Lung microvascular endothelial cell (primary cell): ENCODE results near the gene EFCAB10. TPM values are rescaled to one million over a fixed set of nuclear protein-coding genes. Genes with fewer than 3 reads are reported as not detected.

ENCODE experiments used
- DNase-seq, 2 donors: peaks; one replicate each; pipeline versions ENCODE4 v3.0.0 to v3.0.0-alpha.2; 2010; ENCODE audit warnings: low read depth in 2 of 2
- total RNA-seq: library from RNA; depleted of rRNA; stranded (reverse); fragments of >200 nt; gene quantifications from 2 replicates; pipeline ENCODE4 v1.2.1, GENCODE V29; 2014

EFCAB10 gene
- not detected in 2 replicates for total RNA-seq

DNA sequence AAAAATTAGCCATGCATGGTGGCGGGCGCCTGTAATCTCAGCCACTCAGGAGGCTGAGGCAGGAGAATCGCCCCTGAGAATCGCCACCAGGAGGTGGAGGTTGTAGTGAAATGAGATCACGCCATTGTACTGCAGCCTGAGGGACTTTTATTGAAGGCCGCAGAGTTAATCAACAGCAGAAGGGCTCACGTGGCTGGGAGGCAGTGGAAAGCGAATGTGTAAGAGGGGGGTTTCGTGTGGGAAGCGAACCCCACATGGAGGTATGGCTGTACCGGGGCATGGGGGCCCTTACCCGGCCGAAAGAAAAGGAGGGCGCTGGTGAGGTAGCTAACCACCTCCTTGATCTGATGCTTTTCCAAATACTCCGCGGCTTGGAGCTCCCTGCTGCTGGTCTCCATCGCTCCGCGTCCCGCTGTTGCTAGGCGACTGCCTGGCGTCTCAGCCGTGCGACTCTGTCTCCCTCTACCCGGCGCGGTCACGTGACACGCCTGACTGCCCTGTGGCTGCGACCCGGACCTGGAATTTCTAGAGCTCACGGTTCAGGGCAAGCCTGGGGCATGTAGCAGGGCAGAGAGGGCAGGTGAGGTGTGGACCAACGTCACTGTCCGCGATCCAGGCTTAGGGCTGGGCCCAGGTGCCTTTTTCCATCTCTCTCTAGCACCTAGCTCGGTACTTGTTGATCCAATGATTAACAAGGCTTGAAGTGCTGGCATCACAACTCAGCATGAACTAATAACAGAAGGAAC lies at the start of gene EFCAB10:
Gene EFCAB10, minus strand, starts transcription at position 428 of the 746 bp plus-strand sequence. Its CDS starts 30 bp downstream, at position 398.
- DNase-seq: peak; percentile 55 to 62

DNA sequence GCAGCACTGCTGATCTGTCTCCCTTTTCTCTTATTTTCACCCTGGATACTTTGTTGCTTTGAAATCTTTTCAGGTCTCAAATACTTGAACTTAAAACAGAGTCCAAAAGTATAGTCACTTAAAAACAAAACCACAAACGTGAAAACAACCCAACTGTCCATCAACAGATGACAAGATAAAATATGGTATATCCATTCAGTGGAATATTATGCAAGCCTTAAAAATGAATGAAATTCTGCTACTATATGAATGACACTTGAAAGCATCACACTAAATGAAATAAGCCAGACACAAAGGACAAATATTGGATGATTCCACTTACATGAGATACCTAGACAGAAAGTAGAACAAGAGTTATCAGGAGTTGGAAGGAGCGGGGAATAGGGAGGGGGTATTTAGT lies 44.7 kb upstream of the EFCAB10 start:
- no peak for DNase-seq

- DNase-seq: no peak
Measured at GRCh38 chr7:105623906-105624305, 42.6 kb upstream of the EFCAB10 start.

DNA sequence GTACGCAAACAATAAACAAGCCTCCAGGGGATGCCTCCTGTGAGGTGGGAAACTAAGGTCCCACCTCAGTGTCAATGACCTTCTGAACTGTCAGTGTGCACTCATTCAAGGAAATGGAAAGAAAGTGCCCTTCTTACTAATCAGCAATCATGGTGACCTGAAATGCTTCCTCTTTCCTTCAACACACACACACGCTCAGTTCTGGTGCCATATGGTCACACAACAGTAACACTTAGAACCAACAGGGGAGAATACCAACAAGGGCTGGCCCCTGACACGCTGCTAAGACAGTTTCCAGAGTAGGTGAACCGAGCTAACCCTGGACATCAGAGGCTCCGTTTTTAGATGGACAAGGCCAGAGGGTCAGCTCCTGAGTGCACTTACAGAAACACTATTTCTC lies 42.1 kb upstream of the EFCAB10 start:
- no peak for DNase-seq

DNA sequence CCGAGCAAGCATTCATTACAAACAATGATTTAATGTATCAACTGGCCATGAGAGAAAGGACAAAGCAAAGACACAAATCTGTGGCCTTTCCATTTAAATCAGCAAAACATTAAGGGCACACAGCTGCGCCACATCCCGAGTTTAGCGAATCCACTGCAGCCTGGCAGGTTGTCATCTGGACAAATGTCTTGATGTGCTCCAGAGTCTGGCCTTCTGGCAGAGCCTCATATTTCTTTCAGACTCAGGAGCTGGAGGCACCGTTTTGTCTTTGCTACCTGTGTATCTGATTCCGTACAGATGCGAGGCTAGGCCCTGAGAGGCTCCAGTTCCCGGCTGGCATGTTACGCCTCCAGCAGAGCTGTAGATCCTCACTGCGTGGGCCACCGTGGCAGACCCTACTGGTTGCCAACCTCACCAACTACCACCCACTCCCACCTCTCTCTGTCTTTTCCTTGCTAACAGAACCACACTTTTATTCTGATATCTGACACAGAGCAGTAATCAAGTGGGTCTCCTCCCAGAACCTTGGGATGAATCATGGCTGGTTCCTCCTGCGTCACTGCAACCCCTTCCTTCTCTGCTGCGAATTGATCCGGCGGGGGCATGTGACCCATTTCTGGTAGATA lies 40.9 kb upstream of the EFCAB10 start:
- no peak for DNase-seq

DNA sequence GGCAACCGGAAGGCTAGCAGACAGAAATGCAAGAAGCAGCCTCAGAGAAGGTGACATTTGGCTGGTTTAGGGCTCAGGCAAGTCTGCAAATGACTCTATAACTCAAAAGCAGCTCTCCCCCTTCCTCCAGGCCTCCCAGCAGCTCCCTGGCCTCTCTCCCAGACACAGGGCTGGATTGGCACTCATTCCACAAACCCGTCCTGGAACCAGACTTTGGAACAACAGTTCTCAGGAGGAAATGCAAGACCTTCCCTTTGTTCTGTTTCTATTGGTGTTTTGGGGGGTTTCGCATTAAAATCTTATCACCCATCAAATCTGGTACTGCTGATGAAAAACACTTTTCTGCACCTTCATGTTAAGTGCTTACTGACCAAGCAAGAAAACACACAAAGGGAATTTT lies 40.3 kb upstream of the EFCAB10 start:
- DNase-seq: no peak

DNA sequence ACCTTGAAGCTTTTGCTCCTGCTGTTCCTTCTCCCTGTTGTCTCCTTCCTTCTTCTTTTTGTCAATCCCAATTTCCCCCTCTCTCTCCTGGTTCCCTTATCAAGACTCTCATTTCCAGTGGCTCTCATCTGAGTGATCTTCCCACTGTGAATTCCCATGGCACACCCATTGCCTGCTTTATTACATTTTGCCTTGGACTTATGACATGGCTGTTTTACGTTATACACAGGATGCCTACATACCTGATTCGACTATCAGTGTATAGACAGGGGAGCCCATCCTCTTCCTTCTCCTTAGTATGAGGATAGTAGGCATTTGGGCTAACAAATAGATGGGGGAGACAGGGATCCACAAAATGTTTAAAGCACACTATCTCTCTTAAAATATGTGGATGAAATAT lies 39.9 kb upstream of the EFCAB10 start:
- no peak for DNase-seq

- no peak for DNase-seq
Measured at GRCh38 chr7:105619590-105619989, 38.3 kb upstream of the EFCAB10 start.

DNA sequence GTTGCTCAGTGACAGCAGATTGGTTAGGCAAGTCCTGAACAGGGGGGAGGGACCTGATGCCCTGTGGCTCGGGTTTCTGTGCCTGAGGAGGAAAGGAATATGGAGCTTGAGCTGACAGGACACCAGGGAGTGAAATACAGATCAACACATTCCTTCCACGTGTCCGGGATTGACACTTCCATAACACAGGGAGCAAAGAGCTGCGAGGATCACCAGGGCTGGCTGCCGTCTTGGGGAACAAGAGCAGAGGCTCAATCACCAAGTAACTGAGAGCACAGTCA lies 36.7 kb upstream of the EFCAB10 start:
- DNase-seq: no peak

GRCh38 chr7:105617280-105618015 lies 36.2 kb upstream of the EFCAB10 start:
- no peak for DNase-seq

DNA sequence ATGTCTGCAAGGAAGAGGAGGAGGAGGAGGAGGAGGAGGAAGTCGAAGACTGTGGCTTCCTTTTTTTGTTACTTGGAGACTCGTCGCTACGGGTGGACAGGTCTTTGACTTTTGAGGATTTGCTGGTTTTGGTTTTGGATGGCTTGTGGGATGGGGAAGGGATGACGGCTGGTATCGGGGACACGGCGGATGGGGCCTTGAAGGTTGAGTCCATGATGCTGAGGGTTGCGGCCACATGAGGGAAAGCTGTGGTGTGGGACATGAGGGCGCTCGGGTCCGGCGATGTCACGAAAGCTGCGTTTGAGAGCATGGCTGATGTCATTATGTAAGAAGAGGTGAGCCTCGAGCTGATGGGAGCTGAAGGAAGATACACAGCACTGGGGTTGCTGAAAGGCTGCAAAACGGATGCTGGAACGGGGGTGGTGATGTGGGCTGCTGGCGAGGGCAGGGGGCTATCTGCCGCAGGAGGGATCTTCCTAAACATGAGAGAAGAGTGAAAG lies 33.1 kb upstream of the EFCAB10 start:
- DNase-seq: no peak

DNA sequence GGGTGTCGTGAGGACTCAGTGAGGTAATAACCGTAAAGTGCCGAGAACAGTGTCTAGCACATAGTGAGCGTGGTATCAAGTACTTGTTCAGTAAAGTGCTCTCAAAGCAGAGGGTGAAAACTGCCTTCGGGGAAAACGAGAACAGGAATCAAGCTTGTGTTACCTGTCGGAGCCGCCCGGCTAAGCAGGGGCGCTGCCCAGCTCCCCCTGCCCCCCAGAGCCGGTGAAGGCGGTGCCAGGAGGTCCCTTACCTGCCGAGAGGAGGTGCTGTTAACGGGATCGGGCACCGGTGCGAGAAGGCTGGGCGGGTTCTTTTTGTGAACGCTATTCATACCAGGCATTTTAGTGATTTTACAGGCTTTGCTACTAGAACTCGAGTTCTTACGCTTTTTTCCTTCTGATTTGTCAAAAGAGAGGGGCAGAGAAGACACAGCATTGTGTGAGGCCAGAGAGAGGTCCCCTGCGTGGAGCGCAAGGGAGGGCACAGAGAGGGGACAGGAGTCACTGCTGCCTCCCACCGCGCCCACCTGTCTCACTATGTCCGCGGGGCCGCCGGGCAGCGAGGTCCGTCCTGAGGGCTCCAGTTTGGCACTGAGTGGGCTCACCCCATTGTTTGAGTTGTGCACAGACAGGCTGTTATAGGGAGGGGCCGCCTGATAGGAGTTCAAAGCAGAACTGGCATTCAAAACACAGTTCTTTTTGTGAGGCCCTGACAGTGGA lies 32.5 kb upstream of the EFCAB10 start:
- no peak for DNase-seq

DNA sequence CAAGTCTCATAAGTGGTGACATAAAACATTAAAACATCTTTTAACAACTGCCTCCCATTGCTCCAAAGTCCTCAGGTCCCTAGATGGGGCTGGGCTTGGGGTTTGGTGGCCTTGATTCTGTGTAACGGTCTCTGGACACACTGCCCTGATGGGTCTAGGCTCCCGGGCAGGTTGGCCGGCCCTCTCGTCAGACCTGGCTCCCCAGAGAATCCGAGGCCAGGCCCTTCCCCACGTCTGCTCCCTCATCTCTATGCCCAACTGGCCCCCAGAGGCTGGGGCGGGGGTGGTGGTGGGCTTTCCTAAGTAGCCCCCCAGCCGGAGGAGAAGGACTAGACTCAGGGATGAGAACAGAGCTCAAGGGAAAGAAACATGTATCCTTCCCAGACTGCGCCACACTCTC lies 31.5 kb upstream of the EFCAB10 start:
- DNase-seq: no peak

GRCh38 chr7:105611856-105612775 lies 30.8 kb upstream of the EFCAB10 start:
- DNase-seq: peak in 1 of 2 donors; percentile 11

- DNase-seq: no peak
Measured at GRCh38 chr7:105610165-105610930, 29.1 kb upstream of the EFCAB10 start.

DNA sequence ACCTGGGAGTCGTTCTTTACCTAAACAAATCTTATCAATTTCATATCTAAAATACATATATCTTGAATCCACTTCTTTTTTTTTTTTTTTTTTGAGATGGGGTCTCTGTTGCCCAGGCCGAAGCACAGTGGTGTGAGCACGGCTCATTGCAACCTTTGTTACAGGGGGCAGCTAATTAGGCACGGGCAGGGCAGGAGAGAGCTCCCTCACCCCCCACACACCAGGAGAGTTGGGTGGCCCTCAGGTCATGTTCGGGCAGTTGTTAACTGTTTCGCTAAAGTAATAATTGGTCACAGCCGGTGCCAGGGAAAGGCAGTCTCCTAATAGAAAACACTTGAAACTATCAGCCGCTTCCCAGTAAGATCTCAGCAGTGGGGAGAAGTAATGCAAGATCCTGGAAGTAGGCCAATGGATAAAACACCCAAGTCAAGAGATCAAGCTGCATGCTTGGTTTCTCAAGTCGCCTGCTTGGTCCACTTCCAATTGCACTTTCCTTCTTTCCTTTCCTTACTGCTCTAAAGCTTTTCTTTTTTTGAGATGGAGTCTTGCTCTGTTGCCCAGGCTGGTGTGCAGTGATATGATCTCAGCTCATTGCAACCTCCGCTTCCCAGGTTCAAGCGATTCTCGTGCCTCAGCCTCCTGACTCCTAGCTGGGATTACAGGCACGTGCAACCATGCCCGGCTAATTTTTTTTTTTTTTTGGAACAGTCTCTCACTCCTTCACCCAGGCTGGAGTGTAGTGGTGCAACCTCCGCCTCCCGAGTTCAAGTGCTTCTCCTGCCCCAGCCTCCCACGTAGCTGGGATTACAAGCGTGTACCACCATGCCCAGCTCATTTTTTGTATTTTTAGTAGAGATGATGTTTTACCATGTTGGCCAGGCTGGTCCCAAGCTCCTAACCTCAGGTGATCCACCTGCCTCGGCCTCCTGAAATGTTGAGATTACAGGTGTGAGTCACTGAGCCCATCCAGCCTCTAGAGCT lies 21.3 kb upstream of the EFCAB10 start:
- DNase-seq: no peak

DNA sequence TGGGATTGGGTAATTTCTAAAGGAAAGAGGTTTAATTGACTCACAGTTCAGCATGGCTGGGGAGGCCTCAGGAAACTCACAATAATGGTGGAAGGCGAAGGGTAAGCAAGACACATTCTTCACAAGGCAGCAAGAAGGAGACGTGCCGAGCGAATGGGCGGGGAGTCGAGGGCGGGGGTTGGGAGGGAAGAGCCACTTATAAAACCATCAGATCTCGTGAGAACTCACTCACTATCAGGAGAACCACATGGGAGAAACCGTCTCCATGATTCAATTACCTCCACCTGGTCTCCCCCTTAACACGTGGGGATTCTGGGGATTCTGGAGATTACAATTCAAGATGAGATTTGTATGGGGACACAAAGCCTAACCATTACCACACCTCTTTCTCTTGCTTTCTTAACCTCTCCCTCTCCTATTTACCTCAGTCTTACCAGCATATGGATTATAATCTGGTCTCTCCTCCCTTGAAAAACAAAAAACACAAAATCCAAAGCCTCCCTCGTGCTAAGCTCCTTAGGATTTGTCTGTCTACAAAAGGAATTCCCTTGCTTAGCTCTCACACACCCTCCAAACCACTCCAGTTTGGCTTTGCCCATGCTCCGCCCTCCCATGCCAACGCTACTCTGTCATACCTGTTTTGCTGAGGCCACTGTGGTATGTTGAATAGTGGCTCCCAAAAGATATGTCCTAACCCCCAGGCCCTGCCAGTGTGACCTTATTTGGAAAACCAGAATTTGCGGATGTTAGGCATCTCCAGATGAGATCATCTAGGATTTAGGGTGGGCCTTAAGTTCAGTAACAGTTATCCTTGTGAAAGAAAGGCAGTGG lies 19.6 kb upstream of the EFCAB10 start:
- no peak for DNase-seq

- no peak for DNase-seq
Measured at GRCh38 chr7:105599551-105599950, 18.3 kb upstream of the EFCAB10 start.
